ENCODE measurements around the gene PROSER2.

GRCh38 chr10:11876805-11877590 is 53.8 kb downstream of the PROSER2 start:
- TF ChIP-seq CTCF (IDR thresholded peaks at IDR 0.05) = no peak
- no peak for TF ChIP-seq EP300 (IDR thresholded peaks at IDR 0.05)
- no peak for TF ChIP-seq POLR2A (IDR thresholded peaks at IDR 0.05)

Measured in ovary (tissue), 3 donors.